MM.1S (cell line): ENCODE results near the gene SFMBT2.

Experiments
- DNase-seq: peaks from one replicate; pipeline ENCODE4 v3.0.0-alpha.2; 2015
- H2AFZ ChIP-seq: fragments of 300-600 bp; sonication (generic); 2 replicates; pipeline ENCODE4 v1.6.0; 2016; ENCODE audit warnings: antibody characterized with exemption, low read length
- H3F3A ChIP-seq: fragments of 300-600 bp; sonication (generic); 2 replicates; pipeline ENCODE4 v1.6.1; 2016; ENCODE audit warnings: mild to moderate bottlenecking, antibody characterized with exemption, low read length, moderate library complexity, mixed read lengths; ENCODE audit not compliant: insufficient read depth
- H3K27ac ChIP-seq: fragments of 300-600 bp; sonication (generic); 2 replicates; pipeline ENCODE4 v1.5.1; 2016; ENCODE audit warnings: mild to moderate bottlenecking, low read length
- H3K27me3 ChIP-seq: fragments of 300-600 bp; sonication (generic); replicated peaks from 2 replicates; pipeline ENCODE4 v1.6.0; 2016; ENCODE audit warnings: low read length; ENCODE audit not compliant: insufficient read depth
- H3K36me3 ChIP-seq: fragments of 300-600 bp; sonication (generic); replicated peaks from 2 replicates; pipeline ENCODE4 v1.6.1; 2016; ENCODE audit warnings: mild to moderate bottlenecking, low read length, mixed read lengths; ENCODE audit not compliant: insufficient read depth
- H3K4me1 ChIP-seq: fragments of 300-600 bp; sonication (generic); 2 replicates; pipeline ENCODE4 v1.6.1; 2016; ENCODE audit warnings: low read length, mixed read lengths
- H3K4me2 ChIP-seq: fragments of 300-600 bp; sonication (generic); 2 replicates; pipeline ENCODE4 v1.6.0; 2016; ENCODE audit warnings: low read depth, low read length
- H3K4me3 ChIP-seq: fragments of 300-600 bp; sonication (generic); 2 replicates; pipeline ENCODE4 v1.5.1; 2016; ENCODE audit warnings: low read length, mixed read lengths
- H3K79me2 ChIP-seq: fragments of 300-600 bp; sonication (generic); 2 replicates; pipeline ENCODE4 v1.6.1; 2016; ENCODE audit warnings: mixed run types, low read length, mixed read lengths
- H3K9ac ChIP-seq: fragments of 300-600 bp; sonication (generic); 2 replicates; pipeline ENCODE4 v1.6.1; 2016; ENCODE audit warnings: low read length, mixed read lengths
- H3K9me2 ChIP-seq: fragments of 300-600 bp; sonication (generic); replicated peaks from 2 replicates; pipeline ENCODE4 v1.6.1; 2016; ENCODE audit warnings: mild to moderate bottlenecking, low read length, mixed read lengths; ENCODE audit not compliant: insufficient read depth
- H3K9me3 ChIP-seq: fragments of 300-600 bp; sonication (generic); replicated peaks from 2 replicates; pipeline ENCODE4 v1.6.1; 2016; ENCODE audit warnings: mild to moderate bottlenecking, low read length, mixed read lengths; ENCODE audit not compliant: insufficient read depth
- H4K20me1 ChIP-seq: fragments of 300-600 bp; sonication (generic); 2 replicates; pipeline ENCODE4 v1.6.1; 2016; ENCODE audit warnings: mild to moderate bottlenecking, low read length, moderate library complexity, mixed read lengths; ENCODE audit not compliant: insufficient read depth
- CTCF ChIP-seq: fragments of 300-600 bp; sonication (generic); IDR thresholded peaks from 2 replicates; pipeline ENCODE4 v1.5.1; 2016; ENCODE audit warnings: antibody characterized with exemption, low read length, mixed read lengths
- EZH2 ChIP-seq: fragments of 300-600 bp; sonication (generic); optimal IDR thresholded peaks from 2 replicates; pipeline ENCODE3; 2017; ENCODE audit warnings: low read depth, mild to moderate bottlenecking, antibody characterized with exemption, low read length, mixed read lengths
- EZH2phosphoT487 ChIP-seq: fragments of 300-600 bp; sonication (generic); IDR thresholded peaks from 2 replicates; pipeline ENCODE4 v1.6.1; 2018; ENCODE audit warnings: antibody characterized with exemption, low read length

SFMBT2 gene

GRCh38 chr10:7264313-7264756 is 146.5 kb downstream of the SFMBT2 start:
- no peak overlapping the region for H2AFZ ChIP-seq
- no peaks in the 10 kb centered on the region for H3K9me2 ChIP-seq
- TF ChIP-seq EZH2 (no peak), EZH2phosphoT487 (no peak), CTCF (no peak)
- H3K4me2 ChIP-seq, result no peak overlapping the region
- H3K27ac ChIP-seq, result no peak overlapping the region
- no peak overlapping the region for H3K9ac ChIP-seq
- no peaks in the 10 kb centered on the region for H3K4me1 ChIP-seq
- no peaks in the 10 kb centered on the region for H3F3A ChIP-seq
- no peak for DNase-seq
- no peak overlapping the region for H3K4me3 ChIP-seq
- no peaks in the 10 kb centered on the region for H3K9me3 ChIP-seq
- H4K20me1 ChIP-seq, result no peaks in the 10 kb centered on the region
- H3K79me2 ChIP-seq, result peaks cover 56% of the 10 kb centered on the region
- no peaks in the 10 kb centered on the region for H3K36me3 ChIP-seq
- no peaks in the 10 kb centered on the region for H3K27me3 ChIP-seq

- Histone ChIP-seq H3K27me3 (no peaks in the 10 kb centered on the region), H3K4me3 (no peak overlapping the region), H2AFZ (no peak overlapping the region), H3K4me1 (no peaks in the 10 kb centered on the region), H3K36me3 (no peaks in the 10 kb centered on the region), H4K20me1 (no peaks in the 10 kb centered on the region), H3K79me2 (peaks cover 58% of the 10 kb centered on the region), H3F3A (no peaks in the 10 kb centered on the region), H3K9me2 (no peaks in the 10 kb centered on the region), H3K4me2 (no peak overlapping the region), H3K9me3 (no peaks in the 10 kb centered on the region), H3K27ac (no peak overlapping the region), H3K9ac (no peak overlapping the region)
- no peak for TF ChIP-seq EZH2phosphoT487
- no peak for TF ChIP-seq EZH2
- TF ChIP-seq CTCF, result no peak
- no peak for DNase-seq
Observed at GRCh38 chr10:7263616-7264015, 147.2 kb downstream of the SFMBT2 start.

- H4K20me1 ChIP-seq, result no peaks in the 10 kb centered on the region
- no peaks in the 10 kb centered on the region for H3K36me3 ChIP-seq
Observed at GRCh38 chr10:7261351-7261750, 149.5 kb downstream of the SFMBT2 start.

GRCh38 chr10:7260912-7261311 is 149.9 kb downstream of the SFMBT2 start:
- TF ChIP-seq EZH2 (no peak), EZH2phosphoT487 (no peak), CTCF (no peak)
- no peak overlapping the region for H3K27ac ChIP-seq

More at GRCh38 chr10:7261351-7261750, 149.5 kb downstream of the SFMBT2 start:
- Histone ChIP-seq H3K4me3 (no peak overlapping the region), H3K27me3 (no peaks in the 10 kb centered on the region), H3K9ac (no peak overlapping the region), H3K4me2 (no peak overlapping the region), H3F3A (no peaks in the 10 kb centered on the region), H3K79me2 (peaks cover 50% of the 10 kb centered on the region), H3K27ac (no peak overlapping the region), H3K9me2 (no peaks in the 10 kb centered on the region), H2AFZ (no peak overlapping the region), H3K4me1 (no peaks in the 10 kb centered on the region), H3K9me3 (no peaks in the 10 kb centered on the region)
- no peak for TF ChIP-seq EZH2
- TF ChIP-seq EZH2phosphoT487, result no peak
- DNase-seq, result no peak

More at GRCh38 chr10:7260912-7261311, 149.9 kb downstream of the SFMBT2 start:
- no peak overlapping the region for H2AFZ ChIP-seq
- H3K4me3 ChIP-seq, result no peak overlapping the region
- H3K4me1 ChIP-seq, result no peaks in the 10 kb centered on the region
- no peaks in the 10 kb centered on the region for H3K9me2 ChIP-seq
- H3K9ac ChIP-seq, result no peak overlapping the region
- H3K4me2 ChIP-seq, result no peak overlapping the region
- H3K27me3 ChIP-seq, result no peaks in the 10 kb centered on the region
- peaks cover 53% of the 10 kb centered on the region for H3K79me2 ChIP-seq
- no peaks in the 10 kb centered on the region for H3K36me3 ChIP-seq
- H3K9me3 ChIP-seq, result no peaks in the 10 kb centered on the region
- H3F3A ChIP-seq, result no peaks in the 10 kb centered on the region
- no peaks in the 10 kb centered on the region for H4K20me1 ChIP-seq
- no peak for DNase-seq
